Keratinocyte (primary cell): ENCODE results near the gene ERC2.

Source experiments
- CTCF ChIP-seq, 3 experiments: IDR thresholded peaks in 1 of 3; conservative IDR thresholded peaks in 1 of 3; optimal IDR thresholded peaks in 1 of 3; 2 replicates in 2 of 3; 3 replicates in 1 of 3; pipeline versions ENCODE3 to v1.5.1; 2011; ENCODE audit warnings: low read length in 3 of 3, mild to moderate bottlenecking in 3 of 3, moderate library complexity in 2 of 3, control low read depth in 1 of 3, inconsistent platforms in 1 of 3; ENCODE audit not compliant: insufficient read depth in 2 of 3; ENCODE audit errors: extremely low read depth in 1 of 3
- EZH2 ChIP-seq: IDR thresholded peaks from one replicate; pipeline ENCODE4 v1.6.1; 2012; ENCODE audit warnings: inconsistent platforms, mild to moderate bottlenecking, low read length, moderate library complexity

- TF ChIP-seq CTCF (optimal IDR thresholded peaks at IDR 0.05 in 1 of 3, IDR thresholded peaks at IDR 0.05 in 1 of 3, conservative IDR thresholded peaks at IDR 0.05 in 1 of 3; ENCODE audit: extremely low read depth in 1 of 3, insufficient read depth in 2 of 3, low read length in 3 of 3) (no peak), EZH2 (no peak)
These were observed 584.2 kb downstream of the ERC2 start for GRCh38 chr3:55884066-55884465.
